HepG2 (cell line): Measurements from ENCODE around the gene ZNF813. TPM values are rescaled to one million over a fixed set of nuclear protein-coding genes. Genes with fewer than 3 reads are reported as not detected.

Source experiments
- CREM ChIP-seq, 2 experiments: sonication (generic) in 1 of 2; formaldehyde crosslinking in 1 of 2; IDR thresholded peaks; 2 replicates each; pipeline versions ENCODE4 v1.4.0 to v1.6.1; 2016 to 2020; ENCODE audit warnings: antibody characterized with exemption in 1 of 2, mild to moderate bottlenecking in 1 of 2, missing genetic modification reagents in 1 of 2
- NFKB2 ChIP-seq: sonication (generic); formaldehyde crosslinking; IDR thresholded peaks from 2 replicates; pipeline ENCODE4 v1.4.0; 2020; ENCODE audit warnings: missing genetic modification reagents, borderline replicate concordance
- RBM22 ChIP-seq: fragments of 200-400 bp; formaldehyde crosslinking; optimal IDR thresholded peaks from 2 replicates; pipeline ENCODE3; 2017; ENCODE audit warnings: mild to moderate bottlenecking, low read length, moderate library complexity
- SMAD9 ChIP-seq: sonication (generic); formaldehyde crosslinking; IDR thresholded peaks from 2 replicates; pipeline ENCODE4 v1.5.1; 2020; ENCODE audit warnings: mild to moderate bottlenecking, missing genetic modification reagents
- ZIK1 ChIP-seq: sonication (generic); formaldehyde crosslinking; IDR thresholded peaks from 2 replicates; pipeline ENCODE4 v1.5.0; 2020; ENCODE audit warnings: mild to moderate bottlenecking, low read depth, missing genetic modification reagents, borderline replicate concordance
- ZNF143 ChIP-seq: sonication (generic); formaldehyde crosslinking; IDR thresholded peaks from 2 replicates; pipeline ENCODE4 v1.4.0; 2020; ENCODE audit warnings: missing genetic modification reagents
- ZNF253 ChIP-seq: sonication (generic); formaldehyde crosslinking; IDR thresholded peaks from 2 replicates; pipeline ENCODE4 v1.8.0; 2022; ENCODE audit warnings: mild to moderate bottlenecking, missing genetic modification reagents, borderline replicate concordance
- ZNF256 ChIP-seq: sonication (generic); formaldehyde crosslinking; conservative IDR thresholded peaks from 2 replicates; pipeline ENCODE4 v1.4.0; 2020; ENCODE audit warnings: missing genetic modification reagents
- polyA plus RNA-seq, 8 experiments: library from polyadenylated mRNA; depleted of rRNA in 3 of 8; stranded (reverse) in 7 of 8; unstranded in 1 of 8; fragments of >200 nt; fragmentation: Illumina TruSeq in 4 of 8; extraction: Trizol in 4 of 8; gene quantifications; 2 replicates each; pipeline versions ENCODE4 v1.2.1 to v1.2.3, GENCODE V29; 2011 to 2016; ENCODE audit warnings: low read depth in 4 of 8, missing spikeins in 1 of 8, mixed read lengths in 1 of 8; ENCODE audit not compliant: insufficient read depth in 1 of 8
- total RNA-seq, 5 experiments: library from RNA; depleted of rRNA; stranded (reverse); fragments of >200 nt; fragmentation: Illumina TruSeq; extraction: Trizol; gene quantifications; 2 replicates each; pipeline ENCODE4 v1.2.3, GENCODE V29; 2016; ENCODE audit warnings: low read depth in 1 of 5
- TF ChIP-seq, protein P1 (sequence below): sonication (generic); formaldehyde crosslinking; IDR thresholded peaks from 2 replicates; pipeline ENCODE4 v1.4.0; 2020; ENCODE audit warnings: missing genetic modification reagents
- TF ChIP-seq, protein P2 (sequence below): sonication (generic); formaldehyde crosslinking; IDR thresholded peaks from 2 replicates; pipeline ENCODE4 v1.4.0; 2020; ENCODE audit warnings: missing genetic modification reagents, borderline replicate concordance
- TF ChIP-seq, protein P3 (sequence below): sonication (generic); formaldehyde crosslinking; IDR thresholded peaks from 2 replicates; pipeline ENCODE4 v1.8.0; 2023; ENCODE audit warnings: mild to moderate bottlenecking, missing genetic modification reagents
- TF ChIP-seq, protein P4 (sequence below), 2 experiments: sonication (generic) in 1 of 2; formaldehyde crosslinking in 1 of 2; IDR thresholded peaks; 2 replicates each; pipeline versions ENCODE4 v1.4.0 to v1.6.1; 2018 to 2020; ENCODE audit warnings: missing genetic modification reagents in 2 of 2, borderline replicate concordance in 1 of 2, low read depth in 1 of 2, mild to moderate bottlenecking in 1 of 2, missing biosample characterization in 1 of 2

Gene ZNF813
- total and polyA plus RNA-seq, 2 of the 13 experiments (the other 11 are each of a cell fraction or from before 2014, with no cell fraction given): 2.1 to 8.9 TPM

DNA sequence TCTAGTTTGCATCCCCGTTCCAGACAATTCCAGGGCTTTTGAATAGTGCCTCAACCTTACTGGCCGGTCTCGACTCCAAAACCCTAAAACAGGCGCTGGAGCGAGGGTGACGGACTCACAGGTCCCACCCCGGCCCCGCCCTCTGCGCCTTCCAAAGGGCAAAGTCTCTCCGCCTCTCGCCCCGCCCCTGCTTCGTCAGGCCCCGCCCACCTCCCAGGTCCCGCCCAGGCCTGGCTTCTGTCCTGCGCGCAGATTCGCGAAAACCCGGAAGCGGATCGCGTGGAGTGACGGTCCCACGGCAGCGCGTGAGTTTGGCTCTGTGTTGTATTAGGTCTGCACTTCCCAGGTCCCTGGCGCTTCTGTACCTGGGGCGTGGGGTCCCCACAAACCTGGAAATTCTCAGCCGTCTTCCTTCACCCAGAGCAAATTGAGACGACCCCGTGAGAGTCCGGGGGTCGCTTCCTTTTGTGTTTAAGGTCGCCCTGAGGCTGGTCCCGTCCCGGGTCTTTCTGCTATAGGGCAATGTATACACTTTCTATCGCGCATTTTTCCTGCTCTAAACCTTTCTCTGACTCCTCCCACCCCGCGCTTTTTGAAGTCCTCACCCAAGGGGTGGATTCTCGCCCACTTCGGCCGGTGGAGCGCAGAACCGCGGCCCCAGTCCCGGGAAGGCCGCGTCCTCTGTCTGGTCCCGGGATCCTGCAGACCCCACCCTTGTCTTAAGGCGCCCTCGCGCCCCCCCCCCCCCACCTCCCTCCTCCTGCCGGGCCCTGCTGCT lies at the start of gene ZNF813 (continued):
- TF ChIP-seq, protein P1, sequence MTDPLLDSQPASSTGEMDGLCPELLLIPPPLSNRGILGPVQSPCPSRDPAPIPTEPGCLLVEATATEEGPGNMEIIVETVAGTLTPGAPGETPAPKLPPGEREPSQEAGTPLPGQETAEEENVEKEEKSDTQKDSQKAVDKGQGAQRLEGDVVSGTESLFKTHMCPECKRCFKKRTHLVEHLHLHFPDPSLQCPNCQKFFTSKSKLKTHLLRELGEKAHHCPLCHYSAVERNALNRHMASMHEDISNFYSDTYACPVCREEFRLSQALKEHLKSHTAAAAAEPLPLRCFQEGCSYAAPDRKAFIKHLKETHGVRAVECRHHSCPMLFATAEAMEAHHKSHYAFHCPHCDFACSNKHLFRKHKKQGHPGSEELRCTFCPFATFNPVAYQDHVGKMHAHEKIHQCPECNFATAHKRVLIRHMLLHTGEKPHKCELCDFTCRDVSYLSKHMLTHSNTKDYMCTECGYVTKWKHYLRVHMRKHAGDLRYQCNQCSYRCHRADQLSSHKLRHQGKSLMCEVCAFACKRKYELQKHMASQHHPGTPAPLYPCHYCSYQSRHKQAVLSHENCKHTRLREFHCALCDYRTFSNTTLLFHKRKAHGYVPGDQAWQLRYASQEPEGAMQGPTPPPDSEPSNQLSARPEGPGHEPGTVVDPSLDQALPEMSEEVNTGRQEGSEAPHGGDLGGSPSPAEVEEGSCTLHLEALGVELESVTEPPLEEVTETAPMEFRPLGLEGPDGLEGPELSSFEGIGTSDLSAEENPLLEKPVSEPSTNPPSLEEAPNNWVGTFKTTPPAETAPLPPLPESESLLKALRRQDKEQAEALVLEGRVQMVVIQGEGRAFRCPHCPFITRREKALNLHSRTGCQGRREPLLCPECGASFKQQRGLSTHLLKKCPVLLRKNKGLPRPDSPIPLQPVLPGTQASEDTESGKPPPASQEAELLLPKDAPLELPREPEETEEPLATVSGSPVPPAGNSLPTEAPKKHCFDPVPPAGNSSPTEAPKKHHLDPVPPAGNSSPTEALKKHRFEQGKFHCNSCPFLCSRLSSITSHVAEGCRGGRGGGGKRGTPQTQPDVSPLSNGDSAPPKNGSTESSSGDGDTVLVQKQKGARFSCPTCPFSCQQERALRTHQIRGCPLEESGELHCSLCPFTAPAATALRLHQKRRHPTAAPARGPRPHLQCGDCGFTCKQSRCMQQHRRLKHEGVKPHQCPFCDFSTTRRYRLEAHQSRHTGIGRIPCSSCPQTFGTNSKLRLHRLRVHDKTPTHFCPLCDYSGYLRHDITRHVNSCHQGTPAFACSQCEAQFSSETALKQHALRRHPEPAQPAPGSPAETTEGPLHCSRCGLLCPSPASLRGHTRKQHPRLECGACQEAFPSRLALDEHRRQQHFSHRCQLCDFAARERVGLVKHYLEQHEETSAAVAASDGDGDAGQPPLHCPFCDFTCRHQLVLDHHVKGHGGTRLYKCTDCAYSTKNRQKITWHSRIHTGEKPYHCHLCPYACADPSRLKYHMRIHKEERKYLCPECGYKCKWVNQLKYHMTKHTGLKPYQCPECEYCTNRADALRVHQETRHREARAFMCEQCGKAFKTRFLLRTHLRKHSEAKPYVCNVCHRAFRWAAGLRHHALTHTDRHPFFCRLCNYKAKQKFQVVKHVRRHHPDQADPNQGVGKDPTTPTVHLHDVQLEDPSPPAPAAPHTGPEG: peak; percentile 62; the same call in 1 of the 2 replicates
- TF ChIP-seq ZNF256 (CRISPR knock-in tag) (no peak), ZIK1 (CRISPR knock-in tag) (no peak), CREM (IDR thresholded peaks at IDR 0.05) (peak; percentile 40), CREM (CRISPR knock-in tag; IDR thresholded peaks at IDR 0.05) (no peak), ZNF253 (CRISPR knock-in tag) (no peak), NFKB2 (CRISPR knock-in tag) (no peak), ZNF143 (CRISPR knock-in tag) (0 out of 2 replicates have a peak, but pooled peaks have one; percentile 25), SMAD9 (CRISPR knock-in tag) (no peak), RBM22 (no peak)
- TF ChIP-seq, protein P2, sequence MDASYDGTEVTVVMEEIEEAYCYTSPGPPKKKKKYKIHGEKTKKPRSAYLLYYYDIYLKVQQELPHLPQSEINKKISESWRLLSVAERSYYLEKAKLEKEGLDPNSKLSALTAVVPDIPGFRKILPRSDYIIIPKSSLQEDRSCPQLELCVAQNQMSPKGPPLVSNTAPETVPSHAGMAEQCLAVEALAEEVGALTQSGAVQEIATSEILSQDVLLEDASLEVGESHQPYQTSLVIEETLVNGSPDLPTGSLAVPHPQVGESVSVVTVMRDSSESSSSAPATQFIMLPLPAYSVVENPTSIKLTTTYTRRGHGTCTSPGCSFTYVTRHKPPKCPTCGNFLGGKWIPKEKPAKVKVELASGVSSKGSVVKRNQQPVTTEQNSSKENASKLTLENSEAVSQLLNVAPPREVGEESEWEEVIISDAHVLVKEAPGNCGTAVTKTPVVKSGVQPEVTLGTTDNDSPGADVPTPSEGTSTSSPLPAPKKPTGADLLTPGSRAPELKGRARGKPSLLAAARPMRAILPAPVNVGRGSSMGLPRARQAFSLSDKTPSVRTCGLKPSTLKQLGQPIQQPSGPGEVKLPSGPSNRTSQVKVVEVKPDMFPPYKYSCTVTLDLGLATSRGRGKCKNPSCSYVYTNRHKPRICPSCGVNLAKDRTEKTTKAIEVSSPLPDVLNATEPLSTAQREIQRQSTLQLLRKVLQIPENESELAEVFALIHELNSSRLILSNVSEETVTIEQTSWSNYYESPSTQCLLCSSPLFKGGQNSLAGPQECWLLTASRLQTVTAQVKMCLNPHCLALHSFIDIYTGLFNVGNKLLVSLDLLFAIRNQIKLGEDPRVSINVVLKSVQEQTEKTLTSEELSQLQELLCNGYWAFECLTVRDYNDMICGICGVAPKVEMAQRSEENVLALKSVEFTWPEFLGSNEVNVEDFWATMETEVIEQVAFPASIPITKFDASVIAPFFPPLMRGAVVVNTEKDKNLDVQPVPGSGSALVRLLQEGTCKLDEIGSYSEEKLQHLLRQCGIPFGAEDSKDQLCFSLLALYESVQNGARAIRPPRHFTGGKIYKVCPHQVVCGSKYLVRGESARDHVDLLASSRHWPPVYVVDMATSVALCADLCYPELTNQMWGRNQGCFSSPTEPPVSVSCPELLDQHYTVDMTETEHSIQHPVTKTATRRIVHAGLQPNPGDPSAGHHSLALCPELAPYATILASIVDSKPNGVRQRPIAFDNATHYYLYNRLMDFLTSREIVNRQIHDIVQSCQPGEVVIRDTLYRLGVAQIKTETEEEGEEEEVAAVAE (CRISPR knock-in tag): no peak
- TF ChIP-seq, protein P3, sequence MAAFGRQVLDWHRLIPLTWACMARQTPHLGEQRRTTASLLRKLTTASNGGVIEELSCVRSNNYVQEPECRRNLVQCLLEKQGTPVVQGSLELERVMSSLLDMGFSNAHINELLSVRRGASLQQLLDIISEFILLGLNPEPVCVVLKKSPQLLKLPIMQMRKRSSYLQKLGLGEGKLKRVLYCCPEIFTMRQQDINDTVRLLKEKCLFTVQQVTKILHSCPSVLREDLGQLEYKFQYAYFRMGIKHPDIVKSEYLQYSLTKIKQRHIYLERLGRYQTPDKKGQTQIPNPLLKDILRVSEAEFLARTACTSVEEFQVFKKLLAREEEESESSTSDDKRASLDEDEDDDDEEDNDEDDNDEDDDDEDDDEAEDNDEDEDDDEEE (CRISPR knock-in tag): peak; percentile 39; the same call in 1 of the 2 replicates
- TF ChIP-seq, protein P4, sequence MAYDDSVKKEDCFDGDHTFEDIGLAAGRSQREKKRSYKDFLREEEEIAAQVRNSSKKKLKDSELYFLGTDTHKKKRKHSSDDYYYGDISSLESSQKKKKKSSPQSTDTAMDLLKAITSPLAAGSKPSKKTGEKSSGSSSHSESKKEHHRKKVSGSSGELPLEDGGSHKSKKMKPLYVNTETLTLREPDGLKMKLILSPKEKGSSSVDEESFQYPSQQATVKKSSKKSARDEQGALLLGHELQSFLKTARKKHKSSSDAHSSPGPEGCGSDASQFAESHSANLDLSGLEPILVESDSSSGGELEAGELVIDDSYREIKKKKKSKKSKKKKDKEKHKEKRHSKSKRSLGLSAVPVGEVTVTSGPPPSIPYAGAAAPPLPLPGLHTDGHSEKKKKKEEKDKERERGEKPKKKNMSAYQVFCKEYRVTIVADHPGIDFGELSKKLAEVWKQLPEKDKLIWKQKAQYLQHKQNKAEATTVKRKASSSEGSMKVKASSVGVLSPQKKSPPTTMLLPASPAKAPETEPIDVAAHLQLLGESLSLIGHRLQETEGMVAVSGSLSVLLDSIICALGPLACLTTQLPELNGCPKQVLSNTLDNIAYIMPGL (CRISPR knock-in tag; IDR thresholded peaks at IDR 0.05; ENCODE audit: borderline replicate concordance in 1 of 2, low read depth in 1 of 2): peak; percentile 41 to 66; a peak in 2 of 4 replicates
